Stimulated activated effector memory CD8-positive, alpha-beta T cell treated with anti-CD3 and anti-CD28 coated beads, Interleukin-12 subunit alpha, Interleukin-12 subunit beta, amount 100 ng/mL, for 72 hours (primary cell): Measurements from ENCODE around the gene TMPRSS13.

Source experiments
- ATAC-seq: fragments of 150-1000 bp; cut with Tn5 transposase; 2 replicates; pipeline ENCODE4 v1.10.0; 2021
- DNase-seq, 2 donors: peaks; one replicate each; pipeline ENCODE4 v3.0.0; 2021 to 2022; ENCODE audit warnings: low spot score in 2 of 2
- H3K27ac Mint-ChIP-seq: one replicate; pipeline ENCODE4 v1.8.0; 2022; ENCODE audit warnings: mild to moderate bottlenecking, mixed read lengths
- H3K36me3 Mint-ChIP-seq: one replicate; pipeline ENCODE4 v1.8.0; 2022; ENCODE audit warnings: mild to moderate bottlenecking, mixed read lengths
- H3K4me1 Mint-ChIP-seq: one replicate; pipeline ENCODE4 v1.8.0; 2022; ENCODE audit warnings: mixed read lengths
- H3K4me3 Mint-ChIP-seq: one replicate; pipeline ENCODE4 v1.8.0; 2022; ENCODE audit warnings: mild to moderate bottlenecking, mixed read lengths
- H3K9me3 Mint-ChIP-seq: one replicate; pipeline ENCODE4 v1.8.0; 2022; ENCODE audit warnings: mixed read lengths

Gene TMPRSS13

DNA sequence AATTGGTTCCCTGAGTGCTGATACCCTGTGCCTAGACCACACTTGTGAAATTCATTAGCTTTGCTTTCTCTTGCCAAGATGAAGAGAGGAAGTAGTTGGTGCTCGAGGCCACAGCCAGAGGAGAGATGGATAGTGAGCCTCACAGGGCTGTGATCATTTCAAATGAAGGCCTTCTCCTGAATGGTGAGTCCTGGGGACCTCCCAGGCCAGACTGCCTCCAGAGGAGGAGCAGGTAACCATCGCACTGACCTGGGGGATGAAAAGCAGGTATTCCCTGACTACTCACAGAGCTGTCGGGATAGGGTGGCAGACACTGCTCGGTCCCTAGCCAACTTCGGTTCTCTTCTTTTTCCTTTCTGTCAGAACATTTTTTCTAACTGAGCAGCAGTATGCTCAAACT is 48.0 kb downstream of the TMPRSS13 start:
- no peaks in the 10 kb centered on the region for H3K36me3 Mint-ChIP-seq
- H3K9me3 Mint-ChIP-seq = no peaks in the 10 kb centered on the region
- DNase-seq (no peak), ATAC-seq (no peak)
- no peak overlapping the region for H3K4me3 Mint-ChIP-seq
- H3K27ac Mint-ChIP-seq = no peak overlapping the region
- peaks cover 3% of the 10 kb centered on the region for H3K4me1 Mint-ChIP-seq

DNA sequence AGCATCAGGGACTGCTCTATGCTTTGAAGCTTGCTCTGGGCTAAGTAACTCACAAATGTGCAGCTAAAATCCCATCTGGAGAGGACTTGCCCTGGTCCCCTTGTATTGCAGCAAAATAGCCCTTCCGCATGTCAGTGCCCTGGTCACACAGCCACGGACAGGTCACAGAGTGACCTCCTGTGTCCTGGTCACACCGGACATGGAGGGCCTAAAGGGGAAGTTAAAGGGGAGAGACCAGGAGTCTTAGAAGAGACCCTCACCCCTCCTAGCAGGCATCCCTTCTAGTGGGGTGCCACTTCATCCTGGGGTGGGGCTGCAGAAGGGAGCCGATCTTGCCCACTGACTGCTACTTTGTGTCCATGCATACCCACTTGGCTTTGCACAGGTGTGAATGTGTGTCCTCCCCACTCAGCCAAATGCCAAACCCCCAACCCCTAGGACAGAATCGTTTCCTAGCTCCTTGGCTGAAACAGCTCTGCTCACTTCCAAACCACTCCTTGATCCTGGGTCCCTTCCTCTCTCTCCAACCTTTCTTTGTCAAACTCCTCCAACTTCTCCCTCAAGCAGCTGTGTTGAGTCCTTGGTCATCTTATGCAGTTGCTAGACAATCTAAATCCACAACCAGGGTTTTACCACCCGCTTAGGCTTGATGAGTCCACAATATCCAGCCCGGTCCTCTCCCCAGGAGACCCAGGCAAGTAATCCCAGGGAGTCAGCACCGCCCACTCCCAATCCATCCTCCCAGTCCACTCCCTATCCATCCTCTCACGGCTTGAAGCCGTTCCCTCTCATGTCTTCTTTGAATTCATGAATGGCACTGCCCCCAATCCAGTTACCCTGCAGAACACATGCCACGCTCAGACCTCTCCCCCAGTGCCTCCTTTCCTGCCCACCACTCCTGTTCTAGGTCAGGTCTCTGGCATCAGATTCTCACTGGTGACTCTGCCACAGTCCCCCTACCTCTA is 49.4 kb downstream of the TMPRSS13 start:
- no peak overlapping the region for H3K4me3 Mint-ChIP-seq
- DNase-seq (no peak), ATAC-seq (no peak)
- no peaks in the 10 kb centered on the region for H3K36me3 Mint-ChIP-seq
- H3K4me1 Mint-ChIP-seq = peaks cover 17% of the 10 kb centered on the region
- peak overlapping the region; percentile 8 for H3K27ac Mint-ChIP-seq
- H3K9me3 Mint-ChIP-seq = no peaks in the 10 kb centered on the region

DNA sequence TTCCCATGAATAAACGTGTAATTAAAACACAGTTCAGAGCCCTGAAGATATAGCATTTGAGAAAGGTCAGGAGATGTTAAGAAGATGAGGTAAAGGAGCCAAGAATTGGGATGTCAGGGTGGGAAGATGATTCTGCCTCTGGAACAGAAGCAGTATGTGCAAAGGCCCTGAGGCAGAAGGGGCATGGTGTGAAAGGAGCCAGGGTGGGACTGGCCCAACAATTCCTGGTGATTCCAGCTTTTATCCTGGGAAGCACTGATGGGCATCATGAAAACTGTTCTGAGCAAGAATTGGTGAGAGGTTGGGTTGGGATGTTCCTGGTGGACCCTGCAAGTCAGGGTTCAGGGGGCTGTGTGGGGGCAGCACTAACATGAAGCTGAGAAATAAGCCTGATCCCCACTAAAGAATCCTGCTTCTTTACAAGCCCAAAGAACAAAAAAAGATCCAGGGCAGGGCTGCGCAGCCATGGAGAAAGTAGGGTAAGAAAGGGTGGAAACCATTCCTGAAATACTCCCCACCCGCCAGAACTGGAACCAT is 50.2 kb downstream of the TMPRSS13 start:
- ATAC-seq (no peak), DNase-seq (no peak)
- H3K9me3 Mint-ChIP-seq = no peaks in the 10 kb centered on the region
- H3K36me3 Mint-ChIP-seq = no peaks in the 10 kb centered on the region
- H3K27ac Mint-ChIP-seq = no peak overlapping the region
- peaks cover 23% of the 10 kb centered on the region for H3K4me1 Mint-ChIP-seq
- no peak overlapping the region for H3K4me3 Mint-ChIP-seq

- no peak overlapping the region for H3K27ac Mint-ChIP-seq
- no peaks in the 10 kb centered on the region for H3K36me3 Mint-ChIP-seq
- ATAC-seq = no peak
- no peak for DNase-seq
- no peak overlapping the region for H3K4me3 Mint-ChIP-seq
- no peaks in the 10 kb centered on the region for H3K9me3 Mint-ChIP-seq
- peaks cover 29% of the 10 kb centered on the region for H3K4me1 Mint-ChIP-seq
Measured at GRCh38 chr11:117878314-117878938, 50.8 kb downstream of the TMPRSS13 start.

DNA sequence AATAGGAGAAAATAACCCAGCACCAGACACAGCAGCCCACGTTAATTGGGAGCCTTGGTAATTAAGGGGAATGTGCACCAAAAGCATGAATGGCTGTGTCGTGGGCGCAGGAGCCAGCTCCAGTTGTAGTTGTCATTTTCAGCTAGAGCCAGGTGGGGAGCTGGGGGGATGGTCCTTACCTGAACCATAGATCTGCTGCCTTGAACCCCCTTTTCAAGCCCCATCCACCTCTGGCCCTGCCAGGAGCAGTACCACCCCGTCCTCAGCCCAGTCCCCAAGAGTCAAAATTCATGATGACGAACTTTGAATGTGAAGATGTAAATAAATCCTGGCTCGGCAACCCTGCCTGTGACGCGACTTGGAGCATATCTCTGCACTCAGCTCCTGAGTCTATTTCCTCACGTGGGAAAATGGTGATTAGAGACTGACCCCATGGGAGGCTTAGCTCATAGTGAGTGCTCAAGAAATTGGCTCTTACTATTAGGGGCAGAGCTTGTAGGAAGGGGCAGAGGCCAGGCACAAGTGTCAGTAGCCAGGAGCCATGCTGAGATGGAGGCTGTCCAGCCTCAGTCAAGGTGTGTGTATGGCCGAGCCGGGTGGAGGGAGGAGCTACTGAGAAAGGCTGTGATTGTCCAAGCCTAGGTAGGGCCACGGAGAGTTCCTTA is 52.0 kb downstream of the TMPRSS13 start:
- H3K27ac Mint-ChIP-seq = no peak overlapping the region
- no peak for ATAC-seq
- no peak for DNase-seq
- H3K9me3 Mint-ChIP-seq = no peaks in the 10 kb centered on the region
- no peaks in the 10 kb centered on the region for H3K36me3 Mint-ChIP-seq
- H3K4me3 Mint-ChIP-seq = peak overlapping the region; percentile 77
- peaks cover 35% of the 10 kb centered on the region for H3K4me1 Mint-ChIP-seq

DNA sequence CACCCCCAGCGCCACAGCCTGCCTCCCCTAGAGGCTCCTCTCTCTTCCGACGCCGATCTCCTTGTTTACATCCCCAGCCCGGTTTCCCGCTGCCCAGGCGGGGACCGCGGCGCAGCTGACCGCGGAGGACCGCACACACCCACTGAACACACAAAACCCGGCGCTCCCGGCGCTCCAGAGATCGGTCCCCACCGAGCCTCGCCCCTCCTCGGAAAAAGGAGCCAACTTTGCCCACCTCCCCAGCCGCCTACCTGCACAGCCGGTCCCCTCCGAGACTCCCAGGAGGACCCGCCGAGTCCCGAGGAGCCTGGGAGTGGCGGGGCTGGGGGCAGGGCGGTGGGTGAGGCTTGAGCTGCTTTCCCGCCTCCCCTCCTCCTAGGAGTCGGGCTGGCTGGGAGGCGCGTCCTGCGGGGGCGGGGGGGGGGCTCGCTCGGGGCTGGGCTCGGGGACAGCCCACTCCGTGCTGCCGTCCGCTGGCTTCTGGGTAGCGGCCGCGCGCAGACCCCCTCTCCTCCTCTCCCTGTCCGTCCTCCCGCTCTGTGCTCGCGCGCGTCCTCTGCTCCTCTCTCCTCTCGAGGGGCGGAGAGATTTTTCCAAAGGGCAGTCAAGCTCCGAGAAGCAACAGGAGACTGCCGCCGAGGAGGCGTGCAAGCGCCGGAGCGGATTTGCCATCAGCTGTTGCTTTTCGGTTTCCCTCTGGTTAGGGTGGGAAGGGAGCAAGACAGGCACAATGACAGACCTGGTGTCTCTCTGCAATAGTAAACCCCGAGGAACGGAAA is 52.7 kb downstream of the TMPRSS13 start, which contains the start of gene FXYD6:
Gene FXYD6 (minus strand): TSS at position 318 of the 779 bp plus-strand sequence. CDS start 33,882 bp downstream, outside the sequence.
- H3K4me1 Mint-ChIP-seq = peaks cover 35% of the 10 kb centered on the region
- ATAC-seq = peak; percentile 25

GRCh38 chr11:117876059-117876340 is 53.2 kb downstream of the TMPRSS13 start:
- Mint-ChIP-seq H3K4me3 (peak overlapping the region; percentile 77), H3K36me3 (no peaks in the 10 kb centered on the region), H3K4me1 (peaks cover 35% of the 10 kb centered on the region), H3K9me3 (no peaks in the 10 kb centered on the region), H3K27ac (peak overlapping the region; percentile 80)
- DNase-seq = no peak
- peak; percentile 9 for ATAC-seq

More for the DNA sequence above, 52.7 kb downstream of the TMPRSS13 start, which contains the start of gene FXYD6:
- Mint-ChIP-seq H3K9me3 (no peaks in the 10 kb centered on the region), H3K27ac (peak within 1 kb of the TSS; percentile 80), H3K36me3 (no peaks in the 10 kb centered on the region), H3K4me3 (peak within 1 kb of the TSS; percentile 77)
- DNase-seq = no peak

DNA sequence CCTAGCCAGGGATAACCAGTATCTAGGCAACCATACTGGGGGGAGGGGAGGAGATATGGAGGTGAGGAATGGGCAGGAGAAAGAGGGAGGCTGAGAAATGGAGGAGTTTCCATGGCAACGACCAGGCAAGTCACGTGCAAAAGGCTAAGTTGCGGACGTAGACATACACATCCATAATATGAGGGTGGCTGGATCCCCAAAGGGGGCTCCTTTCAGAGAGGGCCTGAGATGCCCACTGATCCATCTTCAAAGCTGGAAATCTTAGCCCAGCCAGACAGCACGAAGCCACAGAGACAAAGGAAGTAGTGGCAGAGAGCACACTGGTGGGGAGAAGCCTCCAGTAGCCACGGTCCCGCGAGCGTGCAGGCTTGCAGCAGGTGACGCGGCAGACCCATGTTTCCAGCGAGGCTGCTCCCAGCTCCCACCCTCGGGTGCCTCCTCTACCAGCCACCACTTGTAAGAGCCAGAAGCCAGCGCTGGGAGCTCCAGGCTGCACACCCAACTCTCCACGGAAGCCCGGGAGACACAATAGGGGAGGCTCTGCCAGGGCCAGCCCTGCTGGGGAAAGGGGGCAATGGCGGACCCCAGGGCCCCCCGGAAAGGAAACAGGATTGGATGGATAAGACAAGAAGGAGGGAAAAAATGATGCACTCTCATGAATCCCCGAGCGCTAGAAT is 53.7 kb downstream of the TMPRSS13 start:
- ATAC-seq = peak; percentile 51
- peak in 1 of 2 donors; percentile 14 for DNase-seq
- peak overlapping the region; percentile 80 for H3K27ac Mint-ChIP-seq
- peaks cover 35% of the 10 kb centered on the region for H3K4me1 Mint-ChIP-seq
- H3K4me3 Mint-ChIP-seq = peak overlapping the region; percentile 77
- no peaks in the 10 kb centered on the region for H3K36me3 Mint-ChIP-seq
- no peaks in the 10 kb centered on the region for H3K9me3 Mint-ChIP-seq

DNA sequence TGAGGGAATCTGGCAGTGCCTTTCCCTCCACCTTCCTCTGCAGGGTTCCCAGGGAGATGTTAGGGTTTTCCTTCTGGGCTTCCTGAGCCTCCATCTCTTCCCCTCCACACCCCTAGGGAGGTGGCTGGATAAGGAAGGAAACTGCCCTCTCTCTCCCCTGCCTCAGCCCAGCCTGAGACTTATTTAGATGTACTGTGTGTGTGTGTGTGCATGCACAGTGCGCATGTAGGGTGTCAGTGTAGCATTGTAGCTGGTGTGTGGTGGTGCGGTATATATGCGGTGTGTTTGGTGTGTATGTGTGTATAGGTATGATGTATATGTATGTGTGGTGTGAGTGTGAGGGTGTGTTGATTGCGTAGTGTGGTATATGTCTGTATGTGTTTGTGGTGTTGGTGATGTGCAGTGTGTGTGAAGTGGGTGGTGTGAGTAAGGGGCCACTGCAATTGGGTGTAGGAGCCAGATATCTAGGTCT is 54.3 kb downstream of the TMPRSS13 start:
- H3K27ac Mint-ChIP-seq = no peak overlapping the region
- no peak for DNase-seq
- peak; percentile 57 for ATAC-seq
- H3K4me1 Mint-ChIP-seq = peaks cover 35% of the 10 kb centered on the region
- H3K9me3 Mint-ChIP-seq = no peaks in the 10 kb centered on the region
- H3K4me3 Mint-ChIP-seq = peak overlapping the region; percentile 77
- H3K36me3 Mint-ChIP-seq = no peaks in the 10 kb centered on the region

DNA sequence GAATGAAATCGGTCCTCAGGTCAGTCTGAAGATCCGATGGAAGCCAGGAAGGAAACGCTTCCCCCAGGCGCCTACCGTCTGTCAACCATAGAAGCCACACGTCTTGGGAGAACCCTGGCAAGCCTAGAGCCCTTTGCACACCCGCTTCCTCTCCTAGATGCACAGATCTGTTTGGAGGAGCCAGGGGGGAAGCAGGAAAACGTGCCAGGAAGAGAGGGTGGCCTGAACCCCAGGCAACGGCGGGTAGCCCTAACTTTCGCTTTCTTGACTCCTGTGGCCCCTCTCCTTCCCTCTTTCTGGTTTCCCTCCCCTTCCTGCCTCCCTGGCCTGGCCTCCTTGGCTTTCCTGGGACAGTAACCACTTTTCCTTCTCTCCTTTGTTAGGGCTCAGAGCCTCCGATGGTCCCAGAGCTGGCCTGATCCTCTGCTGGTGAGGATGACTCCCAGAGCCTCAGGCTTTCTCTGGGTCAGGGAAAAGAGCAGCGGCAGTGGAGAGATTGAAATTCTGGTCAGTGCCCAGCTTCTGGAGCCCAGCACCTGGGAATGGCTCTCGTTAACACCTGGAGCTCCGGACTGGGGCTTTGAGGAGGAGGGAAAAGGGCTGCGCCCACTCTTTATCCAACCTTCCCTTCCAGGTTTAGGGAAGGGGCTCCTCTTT is 54.8 kb downstream of the TMPRSS13 start:
- no peaks in the 10 kb centered on the region for H3K36me3 Mint-ChIP-seq
- H3K27ac Mint-ChIP-seq = no peak overlapping the region
- no peak for ATAC-seq
- no peaks in the 10 kb centered on the region for H3K9me3 Mint-ChIP-seq
- H3K4me3 Mint-ChIP-seq = peak overlapping the region; percentile 77
- no peak for DNase-seq
- peaks cover 35% of the 10 kb centered on the region for H3K4me1 Mint-ChIP-seq

DNA sequence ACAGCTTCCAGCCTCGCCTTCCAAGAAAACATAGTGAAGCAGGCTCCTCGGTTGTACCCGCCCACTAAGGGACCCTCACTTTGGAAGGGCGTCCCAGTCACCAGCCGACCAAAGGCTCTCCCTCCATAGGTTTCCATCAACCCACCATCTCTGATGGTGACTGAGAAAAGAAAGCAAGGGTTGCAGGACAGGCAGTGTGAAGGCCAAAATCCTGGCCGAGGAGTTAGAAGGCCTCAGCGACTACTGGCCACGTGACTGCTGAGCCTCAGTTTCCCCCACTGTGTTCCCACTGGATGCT is 55.4 kb downstream of the TMPRSS13 start:
- Mint-ChIP-seq H3K4me1 (peaks cover 35% of the 10 kb centered on the region), H3K4me3 (no peak overlapping the region), H3K36me3 (no peaks in the 10 kb centered on the region), H3K27ac (no peak overlapping the region), H3K9me3 (no peaks in the 10 kb centered on the region)
- ATAC-seq (no peak), DNase-seq (no peak)

DNA sequence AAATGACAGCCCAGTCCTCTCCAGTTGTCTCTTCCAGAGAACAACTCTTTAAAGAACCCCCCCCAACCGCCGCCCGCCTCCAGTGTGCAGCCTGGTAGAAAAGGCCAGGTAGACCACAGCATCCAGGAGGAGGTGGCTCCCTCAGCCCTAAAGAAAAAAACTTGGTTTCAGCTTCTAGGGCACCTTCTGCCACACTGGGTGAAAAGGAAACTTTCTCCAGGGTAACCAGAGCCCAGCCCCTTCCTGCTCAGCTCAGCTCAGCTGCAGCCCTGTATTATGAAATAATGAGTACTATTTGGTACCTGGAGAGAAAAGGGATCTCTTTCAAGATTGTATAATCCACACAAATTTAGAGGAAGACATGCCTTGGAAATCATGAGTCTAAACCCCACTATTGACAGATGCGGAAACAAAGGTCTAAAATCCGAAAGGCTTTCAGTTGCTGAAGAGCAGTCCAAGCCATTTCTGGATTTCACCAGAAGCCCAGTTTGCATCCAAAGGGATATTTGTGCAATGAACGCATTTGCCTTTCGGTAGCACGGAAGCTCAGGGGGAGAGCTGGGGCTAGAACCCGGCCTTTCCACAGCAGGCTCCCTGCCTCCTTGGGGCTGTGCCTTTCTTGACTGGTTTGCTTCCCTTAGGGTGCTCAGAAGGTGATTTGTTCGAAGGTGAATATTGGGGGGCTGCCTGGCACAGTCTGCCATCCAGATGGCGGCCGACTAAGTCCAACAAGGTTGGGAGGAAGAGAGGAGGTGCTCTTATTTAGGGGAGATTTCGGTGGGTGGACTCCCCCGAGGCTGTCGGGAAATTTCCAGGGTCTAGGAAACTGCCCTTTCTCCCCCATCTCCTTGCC is 56.0 kb downstream of the TMPRSS13 start:
- H3K4me1 Mint-ChIP-seq = peaks cover 35% of the 10 kb centered on the region
- no peaks in the 10 kb centered on the region for H3K36me3 Mint-ChIP-seq

GRCh38 chr11:117872420-117872961 is 56.7 kb downstream of the TMPRSS13 start:
- DNase-seq (no peak), ATAC-seq (no peak)
- Mint-ChIP-seq H3K4me1 (peaks cover 35% of the 10 kb centered on the region), H3K4me3 (no peak overlapping the region), H3K27ac (no peak overlapping the region), H3K9me3 (no peaks in the 10 kb centered on the region), H3K36me3 (no peaks in the 10 kb centered on the region)

More for the DNA sequence above, 56.0 kb downstream of the TMPRSS13 start:
- ATAC-seq = no peak
- Mint-ChIP-seq H3K9me3 (no peaks in the 10 kb centered on the region), H3K27ac (no peak overlapping the region), H3K4me3 (no peak overlapping the region)
- DNase-seq = no peak
